Measurements from ENCODE around the gene LY6G5B.

LY6G5B gene

GRCh38 chr6:31691564-31692108 is 21.9 kb downstream of the LY6G5B start:
- no peak overlapping the region for H3K4me3 ChIP-seq (ENCODE audit: low read length)
- no peak for TF ChIP-seq CTCF (conservative IDR thresholded peaks at IDR 0.05; ENCODE audit: low read length)
- no peak for DNase-seq (ENCODE audit: low read depth)

GRCh38 chr6:31692353-31692752 is 22.6 kb downstream of the LY6G5B start:
- no peak overlapping the region for H3K4me3 ChIP-seq (ENCODE audit: low read length)
- no peak for DNase-seq (ENCODE audit: low read depth)
- TF ChIP-seq CTCF (conservative IDR thresholded peaks at IDR 0.05; ENCODE audit: low read length), result no peak

GRCh38 chr6:31692886-31693285 is 23.1 kb downstream of the LY6G5B start:
- H3K4me3 ChIP-seq (ENCODE audit: low read length), result no peak overlapping the region
- no peak for TF ChIP-seq CTCF (conservative IDR thresholded peaks at IDR 0.05; ENCODE audit: low read length)
- DNase-seq (ENCODE audit: low read depth), result no peak

GRCh38 chr6:31693535-31693934 is 23.8 kb downstream of the LY6G5B start:
- no peak for TF ChIP-seq CTCF (conservative IDR thresholded peaks at IDR 0.05; ENCODE audit: low read length)
- H3K4me3 ChIP-seq (ENCODE audit: low read length), result no peak overlapping the region
- DNase-seq (ENCODE audit: low read depth), result no peak

GRCh38 chr6:31697555-31697954 is 27.8 kb downstream of the LY6G5B start:
- no peak for DNase-seq (ENCODE audit: low read depth)
- H3K4me3 ChIP-seq (ENCODE audit: low read length), result no peak overlapping the region
- no peak for TF ChIP-seq CTCF (conservative IDR thresholded peaks at IDR 0.05; ENCODE audit: low read length)

GRCh38 chr6:31700740-31701401 is 31.1 kb downstream of the LY6G5B start:
- no peak for TF ChIP-seq CTCF (conservative IDR thresholded peaks at IDR 0.05; ENCODE audit: low read length)
- no peak for DNase-seq (ENCODE audit: low read depth)
- peak overlapping the region; percentile 15; the same call in 1 of the 2 replicates for H3K4me3 ChIP-seq (ENCODE audit: low read length)

- peak overlapping the region; percentile 93 for H3K4me3 ChIP-seq (ENCODE audit: low read length)
- TF ChIP-seq CTCF (conservative IDR thresholded peaks at IDR 0.05; ENCODE audit: low read length), result no peak
- no peak for DNase-seq (ENCODE audit: low read depth)
Observed at GRCh38 chr6:31701666-31702404, 32.1 kb downstream of the LY6G5B start.

Measured in AG10803 (cell line).